GM21529 (cell line): Measurements from ENCODE around the gene PCYT1A.
A peak's percentile ranks its signal among the peaks of the same experiment; 100 is the strongest.
"Not testable (repeated sequence)": the region's sequence is repeated elsewhere in the genome, so short reads cannot be mapped to it uniquely, and the experiment has no call there.

Source experiments
- ATAC-seq: cut with Tn5 transposase; IDR thresholded peaks from one replicate; pipeline ENCODE4 v1.9.1; 2021; ENCODE audit not compliant: unreplicated experiment

Gene PCYT1A

DNA sequence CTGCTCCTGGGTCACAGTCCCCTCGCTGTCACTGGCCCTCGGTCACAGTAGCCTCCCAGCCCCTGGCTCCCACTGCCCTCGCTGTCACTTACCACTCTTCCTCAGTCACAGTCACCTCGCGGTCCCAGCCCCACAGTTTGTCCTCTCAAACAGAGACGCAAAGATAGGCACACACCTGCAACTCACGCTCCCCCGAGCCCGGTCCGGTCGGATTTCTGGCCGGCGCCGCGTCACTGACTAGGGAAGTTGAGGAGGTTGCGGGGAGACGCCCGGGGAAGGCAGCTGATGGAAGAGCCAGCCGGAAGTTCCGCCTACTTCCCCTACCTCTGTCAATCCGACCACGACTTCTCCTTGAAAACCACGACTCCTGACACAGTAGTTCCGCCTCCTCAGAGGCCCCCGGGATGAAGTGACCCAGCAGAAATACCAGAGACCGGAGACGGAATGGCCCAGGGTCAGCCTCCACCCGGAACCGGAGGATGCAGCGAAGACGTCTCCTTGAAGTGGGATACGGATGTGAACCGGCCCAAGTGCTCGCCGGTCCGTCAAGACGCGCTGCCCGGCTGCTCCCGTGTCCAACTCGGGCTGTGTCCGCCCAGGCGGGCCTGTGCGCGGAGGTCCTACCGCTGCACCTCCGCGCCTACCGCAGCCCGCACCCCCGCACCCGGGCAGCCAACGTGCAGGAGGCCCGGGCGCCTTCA is at the start of gene PCYT1A:
Gene PCYT1A, minus strand, starts transcription at position 287 of the 701 bp plus-strand sequence. CDS start 17,195 bp downstream, outside the sequence.
- peak; percentile 86 for ATAC-seq

DNA sequence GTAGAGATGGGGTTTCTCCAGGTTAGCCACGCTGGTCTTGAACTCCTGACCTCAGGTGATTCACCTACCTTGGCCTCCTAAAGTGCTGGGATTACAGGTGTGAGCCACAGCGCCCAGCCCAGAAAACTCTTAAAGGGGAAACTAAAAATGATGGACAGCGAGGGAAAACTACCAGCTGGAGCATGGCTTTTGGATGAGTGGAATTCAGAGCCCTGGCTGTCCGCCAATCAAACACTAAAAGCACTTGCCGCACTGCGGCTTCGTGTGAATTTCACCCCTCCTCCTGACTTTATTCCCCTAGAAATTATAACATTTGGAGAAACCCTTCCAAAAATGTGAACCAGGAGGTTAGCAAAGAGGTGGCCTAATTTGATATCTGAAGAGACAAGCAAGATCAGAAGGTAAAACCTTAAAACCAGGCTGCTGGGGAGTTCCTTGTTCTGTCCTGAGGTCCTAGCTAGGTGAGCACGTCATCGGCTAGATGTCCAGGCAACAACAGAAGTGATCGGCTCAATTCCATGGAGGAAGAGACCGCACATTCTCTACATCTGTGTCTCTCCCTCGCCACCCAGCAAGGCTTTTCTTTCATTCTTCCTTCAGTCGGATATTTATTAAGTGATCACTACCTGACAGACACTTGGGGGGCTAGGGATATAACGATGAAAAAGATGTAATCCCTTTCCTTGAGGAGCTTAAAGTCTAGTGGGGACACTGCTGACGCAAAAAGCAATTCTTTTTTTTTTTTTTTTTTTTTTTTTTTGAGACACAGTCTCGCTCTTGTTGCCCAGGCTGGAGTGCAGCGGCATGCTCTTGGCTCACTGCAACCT is 49.0 kb upstream of the PCYT1A start:
- no peak for ATAC-seq

DNA sequence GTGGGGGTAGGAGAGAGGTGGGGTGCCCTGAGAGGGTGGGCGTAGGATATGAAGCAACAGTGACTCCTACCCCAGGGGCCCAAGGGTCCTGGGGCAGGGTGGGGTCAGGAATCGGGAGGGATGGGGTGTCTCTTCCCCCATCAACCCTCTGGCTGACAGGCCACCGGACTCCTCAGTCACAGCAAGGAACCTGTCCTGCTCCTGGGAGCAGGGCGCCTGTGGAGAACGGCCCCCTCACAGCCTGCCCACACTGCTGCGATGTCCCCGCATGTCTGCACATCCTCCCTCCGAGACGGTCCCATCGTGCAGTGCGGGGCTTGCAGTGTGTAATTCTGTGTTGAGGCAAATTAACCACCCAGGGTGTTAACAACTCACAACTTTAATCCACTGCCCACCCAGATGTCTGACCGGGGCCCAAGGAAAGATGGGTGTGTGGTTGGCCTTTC is 48.0 kb upstream of the PCYT1A start:
- ATAC-seq: no peak

DNA sequence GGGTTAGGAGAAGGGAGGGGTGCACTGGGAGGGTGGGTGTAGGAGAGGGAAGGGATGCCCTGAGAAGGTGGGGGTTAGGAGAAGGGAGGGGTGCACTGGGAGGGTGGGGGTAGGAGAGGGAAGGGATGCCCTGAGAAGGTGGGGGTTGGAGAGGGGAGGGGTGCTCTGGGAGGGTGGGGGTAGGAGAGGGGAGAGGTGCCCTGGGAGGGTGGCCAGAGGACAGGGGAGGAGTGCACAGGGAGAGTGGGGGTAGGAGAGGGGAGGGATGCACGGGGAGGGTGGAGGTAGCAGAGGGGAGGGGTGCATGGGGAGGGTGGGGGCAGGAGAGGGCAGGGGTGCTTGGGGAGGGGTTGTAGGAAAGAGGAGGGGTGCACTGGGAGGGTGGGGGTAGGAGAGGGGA is 47.5 kb upstream of the PCYT1A start:
- ATAC-seq: no peak

DNA sequence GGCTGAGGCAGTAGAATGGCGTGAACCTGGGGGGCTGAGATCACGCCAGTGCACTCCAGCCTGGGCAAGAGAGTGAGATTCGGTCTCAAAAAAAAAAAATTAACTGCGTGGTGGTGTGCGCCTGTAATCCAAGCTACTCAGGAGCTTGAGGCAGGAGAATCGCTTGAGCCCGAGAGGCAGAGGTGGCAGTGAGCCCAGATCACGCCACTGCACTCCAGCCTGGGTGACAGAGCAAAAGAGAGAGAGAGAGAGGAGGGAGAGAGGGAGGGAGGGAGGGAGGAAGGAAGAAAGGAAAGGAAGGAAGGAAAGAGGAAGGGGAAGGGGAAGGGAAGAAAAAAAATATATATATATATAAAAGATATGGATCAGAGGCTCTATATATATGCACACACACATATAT is 44.6 kb upstream of the PCYT1A start:
- no peak for ATAC-seq

DNA sequence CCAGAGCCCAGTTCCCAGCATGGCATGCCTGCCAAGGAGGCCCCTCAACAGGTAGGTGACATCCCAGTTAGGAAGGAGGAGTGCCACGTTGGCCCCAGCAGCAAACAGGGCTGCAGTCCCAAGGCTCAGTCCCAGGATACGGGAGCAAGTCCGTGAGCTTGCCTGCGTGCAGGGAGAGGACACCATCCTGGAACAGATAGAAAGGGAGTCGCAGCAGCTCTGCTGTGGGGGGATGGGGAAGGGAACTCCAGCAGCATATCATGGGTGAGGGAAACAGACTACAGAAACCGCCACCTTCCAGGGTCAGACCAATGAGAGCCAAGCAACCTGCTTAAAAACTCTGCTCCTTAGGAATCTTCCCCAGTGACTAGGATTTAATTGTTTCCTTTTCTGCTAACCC is 39.9 kb upstream of the PCYT1A start:
- ATAC-seq: no peak

DNA sequence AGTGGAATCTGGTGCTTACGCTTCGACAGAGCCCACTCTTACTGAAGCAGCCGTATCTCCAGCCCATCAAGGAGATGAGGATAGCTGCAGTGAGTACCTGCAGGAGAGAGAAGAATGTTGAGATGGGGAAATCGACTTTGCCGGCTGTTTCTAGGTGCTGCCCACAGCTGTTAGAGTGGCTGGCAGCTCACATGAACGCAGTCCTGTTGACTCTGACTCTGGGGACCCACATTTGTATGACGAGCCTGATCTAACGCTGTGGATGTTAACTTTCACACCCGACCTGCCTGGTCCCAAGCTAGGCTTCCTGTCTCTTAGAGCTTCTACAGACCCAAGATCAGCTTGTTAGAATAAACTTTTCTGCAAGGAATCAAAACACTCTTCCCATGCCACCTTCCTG is 39.4 kb upstream of the PCYT1A start:
- no peak for ATAC-seq

DNA sequence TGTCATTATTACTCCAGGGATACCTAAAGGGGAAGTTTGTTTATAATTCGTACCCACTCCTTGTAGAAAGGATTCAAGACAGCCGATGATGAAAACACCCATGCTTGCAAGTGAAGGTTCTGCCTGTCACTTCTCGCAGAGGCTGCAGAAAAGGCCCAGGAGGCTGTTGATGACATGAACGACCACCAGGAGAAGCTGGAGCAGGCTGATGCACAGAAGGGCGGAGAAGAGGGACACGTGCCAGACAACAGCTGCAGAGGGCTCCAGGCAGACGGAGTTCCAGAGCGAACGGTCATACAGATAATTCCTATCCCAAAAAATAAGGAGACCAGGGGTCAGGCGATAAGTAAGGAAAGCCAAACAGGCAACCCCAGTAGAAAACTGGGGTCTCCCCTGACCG is 36.2 kb upstream of the PCYT1A start:
- no peak for ATAC-seq

DNA sequence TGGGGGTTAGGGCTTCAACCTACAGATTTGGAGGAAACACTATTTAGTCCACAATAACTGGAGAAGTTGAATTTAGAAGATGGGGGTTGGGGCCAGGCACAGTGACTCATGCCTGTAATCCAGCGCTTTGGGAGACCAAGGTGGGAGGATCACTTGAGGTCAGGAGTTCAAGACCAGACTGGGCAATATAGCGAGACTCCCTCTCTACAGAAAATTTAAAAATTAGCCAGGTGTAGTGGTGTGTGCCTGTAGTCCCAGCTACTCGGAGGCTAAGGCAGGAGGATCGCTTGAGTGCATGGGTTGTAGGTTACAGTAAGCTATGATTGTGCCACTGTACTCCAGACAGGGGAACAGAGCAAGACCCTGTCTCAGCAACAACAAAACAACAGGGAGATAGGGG is 35.5 kb upstream of the PCYT1A start:
- ATAC-seq: no peak

DNA sequence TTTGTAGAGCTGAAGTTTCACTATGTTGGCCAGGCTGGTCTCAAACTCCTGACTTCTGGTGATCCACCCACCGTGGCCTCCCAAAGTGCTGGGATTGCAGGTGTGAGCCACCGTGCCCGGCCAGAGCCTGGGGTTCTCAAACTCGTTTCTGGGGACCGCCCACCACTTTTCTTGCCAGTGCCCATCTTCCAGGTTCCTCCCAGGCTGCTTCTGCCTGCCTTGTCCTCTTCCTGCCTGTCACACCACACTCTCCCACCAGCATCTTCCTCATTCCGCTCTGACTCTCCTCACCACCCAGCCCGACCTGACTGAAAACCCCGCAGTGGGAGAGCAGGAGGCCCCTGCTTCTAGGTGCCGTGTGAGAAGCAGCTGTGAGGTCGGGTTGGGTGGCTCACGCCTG is 33.6 kb upstream of the PCYT1A start:
- ATAC-seq: no peak

DNA sequence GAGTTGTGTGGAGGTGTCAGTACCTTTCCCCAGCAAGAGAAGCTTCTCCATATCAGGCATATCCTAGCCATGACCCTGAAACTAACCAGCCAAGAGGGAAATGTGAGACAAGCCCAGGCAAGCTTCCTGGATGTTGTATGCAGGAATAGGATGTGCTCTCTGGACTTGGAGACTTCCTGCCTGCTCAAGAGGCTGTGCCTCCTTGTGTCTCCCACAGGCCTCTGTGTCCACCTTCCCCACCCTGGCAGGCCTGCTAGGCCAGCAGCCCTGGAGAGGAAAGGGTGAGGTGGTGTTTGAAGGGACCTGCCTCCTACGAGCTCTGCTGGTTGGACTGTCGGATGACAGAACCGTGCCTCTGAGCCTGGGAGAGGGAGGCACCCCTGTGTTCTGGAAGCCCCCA is 32.6 kb upstream of the PCYT1A start:
- ATAC-seq: no peak

DNA sequence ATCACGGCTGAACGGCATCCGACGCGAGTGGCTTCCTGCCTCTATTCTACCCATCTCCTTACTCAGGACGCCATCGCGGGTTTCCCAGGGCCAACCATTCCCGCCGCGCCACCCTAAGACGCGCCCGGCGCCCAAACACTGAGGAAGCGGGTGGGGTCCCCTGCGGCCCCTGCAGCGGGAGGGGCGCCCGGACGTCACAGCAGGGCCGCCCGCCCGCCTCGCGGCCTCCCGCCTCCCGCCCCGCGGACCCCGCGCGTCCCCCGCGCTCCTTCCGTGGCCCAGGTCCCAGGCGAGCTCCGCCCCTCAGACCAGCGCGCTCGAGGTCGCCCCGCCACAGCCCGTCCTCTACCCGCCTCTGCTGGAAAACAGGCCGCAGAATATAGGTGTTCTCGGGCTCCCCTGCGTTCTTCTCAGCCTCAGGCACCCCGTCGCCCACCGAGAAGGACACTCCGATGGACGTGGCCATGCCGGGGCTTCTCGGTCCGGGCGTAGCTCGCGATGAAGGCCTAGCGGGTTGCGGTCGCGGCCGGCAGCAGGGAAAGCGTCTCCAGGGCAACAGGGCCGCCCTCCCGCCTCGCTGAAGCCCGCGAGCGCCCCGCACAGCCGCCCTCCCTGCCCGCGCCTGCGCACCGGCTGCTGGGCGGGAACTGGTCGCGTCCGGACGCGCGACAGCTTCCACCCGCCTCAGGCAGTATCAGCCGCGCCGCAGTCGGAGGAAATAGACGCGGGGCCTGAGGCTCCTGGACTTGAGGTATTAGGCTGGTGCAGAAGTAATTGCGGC is 30.4 kb upstream of the PCYT1A start, which contains the start of gene DYNLT2B:
Gene DYNLT2B, minus strand, starts transcription at position 554 of the 781 bp plus-strand sequence. Its CDS starts 88 bp downstream, at position 466.
- ATAC-seq: peak; percentile 78

DNA sequence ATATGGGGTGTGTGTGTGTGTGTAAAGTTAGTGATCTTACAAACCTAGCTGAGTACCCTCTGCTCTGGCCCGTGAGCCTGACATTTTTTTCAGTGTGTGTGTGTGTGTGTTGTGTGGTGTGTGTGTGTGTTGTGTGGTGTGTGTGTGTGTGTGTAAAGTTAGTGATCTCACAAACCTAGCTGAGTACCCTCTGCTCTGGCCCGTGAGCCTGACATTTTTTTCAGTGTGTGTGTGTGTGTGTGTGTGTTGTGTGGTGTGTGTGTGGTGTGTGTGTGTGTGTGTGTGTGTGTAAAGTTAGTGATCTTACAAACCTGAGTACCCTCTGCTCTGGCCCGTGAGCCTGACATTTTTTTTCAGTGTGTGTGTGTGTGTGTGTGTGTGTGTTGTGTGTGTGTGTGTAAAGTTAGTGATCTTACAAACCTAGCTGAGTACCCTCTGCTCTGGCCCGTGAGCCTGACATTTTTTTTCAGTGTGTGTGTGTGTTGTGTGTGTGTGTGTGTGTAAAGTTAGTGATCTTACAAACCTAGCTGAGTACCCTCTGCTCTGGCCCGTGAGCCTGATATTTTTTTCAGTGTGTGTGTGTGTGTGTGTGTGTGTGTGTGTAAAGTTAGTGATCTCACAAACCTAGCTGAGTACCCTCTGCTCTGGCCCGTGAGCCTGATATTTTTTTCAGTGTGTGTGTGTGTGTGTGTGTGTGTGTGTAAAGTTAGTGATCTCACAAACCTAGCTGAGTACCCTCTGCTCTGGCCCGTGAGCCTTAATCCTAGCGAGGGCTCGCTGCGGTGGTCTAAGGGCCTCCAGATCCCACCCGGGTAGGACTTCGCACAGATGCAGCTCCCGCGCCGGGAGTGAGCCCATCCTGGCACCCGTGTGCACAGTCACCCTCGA is 29.5 kb upstream of the PCYT1A start:
- ATAC-seq: not testable (repeated sequence)

DNA sequence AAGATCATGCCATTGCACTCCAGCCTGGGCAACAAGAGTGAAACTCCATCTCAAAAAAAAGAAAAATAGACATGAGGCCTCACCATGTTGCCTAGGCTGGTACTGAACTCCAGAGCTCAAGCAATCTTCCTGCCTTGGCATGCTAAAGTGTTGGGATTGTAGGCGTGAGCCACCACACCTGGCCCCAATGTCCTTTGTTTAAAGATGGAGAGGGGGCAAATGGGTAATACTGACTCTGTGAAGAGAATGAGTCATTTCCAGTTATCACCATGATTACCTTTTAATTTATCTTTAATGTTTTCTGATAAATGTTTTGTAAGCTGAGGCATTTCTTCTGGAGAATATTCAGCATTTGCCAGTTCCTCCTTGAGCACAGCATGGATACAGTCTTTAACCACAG is 28.3 kb upstream of the PCYT1A start:
- no peak for ATAC-seq

DNA sequence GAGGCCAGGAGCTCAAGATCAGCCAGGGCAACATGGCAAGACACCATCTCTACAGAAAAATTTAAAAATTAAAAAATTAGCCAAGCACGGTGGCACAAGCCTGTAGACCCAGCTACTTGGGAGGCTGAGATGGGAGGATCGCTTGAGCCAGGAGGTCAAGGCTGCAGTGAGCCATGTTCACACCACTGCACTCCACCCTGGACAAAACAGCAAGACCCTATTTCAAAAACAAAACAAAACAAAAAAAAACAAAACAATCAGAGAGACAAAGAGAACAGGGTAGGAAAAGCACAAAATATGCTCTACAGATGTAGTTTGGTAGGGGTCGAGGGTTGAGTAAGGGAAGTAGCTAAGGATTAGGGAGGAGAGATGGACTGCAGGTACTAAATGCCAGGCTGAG is 27.1 kb upstream of the PCYT1A start:
- no peak for ATAC-seq

DNA sequence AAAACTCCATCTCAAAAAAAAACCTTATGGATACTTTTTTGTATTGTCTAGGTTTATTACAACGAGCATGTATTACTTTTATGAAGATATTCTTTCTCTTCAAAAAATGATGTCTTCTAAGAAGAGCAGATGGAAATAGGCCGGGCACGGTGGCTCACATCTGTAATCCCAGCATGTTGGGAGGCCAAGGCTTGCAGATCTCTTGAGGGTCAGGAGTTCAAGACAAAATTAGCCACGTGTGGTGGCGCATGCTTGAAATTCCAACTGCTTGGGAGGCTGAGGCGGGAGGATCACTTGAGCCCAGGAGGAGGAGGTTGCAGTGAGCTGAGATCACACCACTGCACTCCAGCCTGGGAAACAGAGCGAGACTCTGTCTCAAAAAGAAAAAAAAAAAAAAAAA is 26.6 kb upstream of the PCYT1A start:
- ATAC-seq: not testable (repeated sequence)

DNA sequence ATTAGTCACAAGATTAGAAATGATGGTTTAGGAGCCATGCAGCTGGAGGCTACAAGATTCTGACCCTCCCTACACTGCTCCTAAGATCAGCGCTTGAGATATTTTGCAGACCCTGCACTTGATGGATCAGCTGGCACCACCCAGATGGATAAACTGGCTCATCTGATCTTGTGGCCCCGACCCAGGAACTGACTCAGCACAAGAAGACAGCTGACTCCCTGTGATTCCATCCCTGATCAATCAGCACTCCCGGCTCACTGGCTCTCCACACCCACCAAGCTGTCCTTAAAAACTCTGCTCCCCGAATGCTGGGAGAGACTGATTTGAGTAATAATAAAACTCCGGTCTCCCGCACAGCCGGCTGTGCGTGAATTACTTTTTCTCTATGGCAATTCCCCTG is 15.4 kb upstream of the PCYT1A start:
- not testable (repeated sequence) for ATAC-seq

DNA sequence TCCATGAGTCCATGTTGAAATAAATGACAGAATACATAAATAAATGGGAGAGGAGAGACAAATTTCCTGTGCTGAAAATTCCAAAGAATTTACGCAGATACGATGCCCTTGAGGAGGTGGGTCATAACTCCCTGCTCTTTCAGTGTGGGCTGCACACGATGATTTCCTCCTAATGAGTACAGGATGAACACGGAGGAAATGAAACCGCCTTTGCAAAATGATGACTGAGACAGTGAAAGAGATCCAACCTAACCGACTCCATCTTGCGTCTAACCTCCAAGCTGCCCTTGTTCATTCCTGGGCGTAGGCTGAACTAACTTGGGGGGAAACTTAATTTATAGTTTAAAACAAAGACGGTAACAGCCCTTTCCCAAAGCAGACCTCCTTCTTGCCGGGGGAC is 15.0 kb upstream of the PCYT1A start:
- not testable (repeated sequence) for ATAC-seq

DNA sequence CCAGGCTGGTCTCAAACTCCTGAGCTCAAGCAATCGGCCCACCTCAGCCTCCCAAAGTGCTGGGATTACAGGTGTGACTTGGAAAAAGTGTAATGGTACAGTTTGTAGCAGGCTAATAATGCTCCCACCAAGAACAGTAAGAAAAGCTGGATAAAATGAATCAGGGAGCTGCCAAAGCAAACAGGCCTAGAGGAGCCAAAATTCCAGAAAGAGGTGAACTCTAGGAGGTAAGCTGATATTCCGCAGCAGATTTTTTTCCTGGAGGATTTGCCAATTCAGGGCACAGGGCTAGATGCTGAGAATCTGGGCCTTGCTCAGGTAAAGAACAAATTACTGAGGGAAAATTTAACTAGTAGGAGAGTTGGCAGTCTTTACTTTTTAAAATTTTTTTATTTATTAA is 11.0 kb upstream of the PCYT1A start:
- no peak for ATAC-seq

DNA sequence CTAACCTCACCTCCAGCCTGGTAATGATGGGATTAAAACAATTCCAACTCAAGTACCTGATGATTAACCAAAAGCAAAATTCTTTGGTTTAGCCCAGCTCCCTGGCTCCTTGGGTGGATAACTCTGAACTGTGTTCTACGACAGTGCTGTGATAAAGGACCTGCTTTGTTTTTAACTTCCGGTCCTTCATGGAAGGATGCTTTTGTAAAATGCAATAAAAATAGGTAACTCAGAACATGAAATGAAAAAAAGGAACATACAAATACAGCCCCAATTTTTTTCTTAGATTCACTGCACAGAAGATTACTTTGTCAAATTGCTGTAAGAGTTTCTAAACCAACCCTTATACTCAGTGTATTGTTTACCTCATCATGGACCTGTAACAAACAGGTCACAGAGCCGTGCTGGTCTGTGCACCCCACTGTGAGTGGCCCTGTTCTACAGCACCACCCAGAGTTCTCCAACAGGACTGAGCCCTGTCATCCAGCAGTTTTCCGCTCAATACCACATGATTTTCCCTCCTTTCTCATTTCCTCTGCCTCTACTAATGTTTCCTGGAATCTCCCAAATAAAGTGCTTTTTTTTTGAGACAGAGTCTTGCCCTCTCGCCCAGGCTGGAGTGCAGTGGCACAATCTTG is 4.9 kb upstream of the PCYT1A start:
- ATAC-seq: no peak
